HEK293 (cell line): Measurements from ENCODE around the gene HTR2C.
"Not testable (repeated sequence)": the region's sequence is repeated elsewhere in the genome, so short reads cannot be mapped to it uniquely, and the experiment has no call there.

Experiments used
- CTCF ChIA-PET: fragments of 350-600 bp; formaldehyde crosslinking; extraction: SDS; loops from one replicate; lab custom pipeline; 2021; ENCODE audit warnings: antibody characterized with exemption; lab: Yijun Ruan, JAX
- POLR2A ChIA-PET: fragments of 300-600 bp; formaldehyde crosslinking; extraction: SDS; loops from one replicate; lab custom pipeline; 2020; ENCODE audit warnings: antibody characterized with exemption, inconsistent platforms; lab: Yijun Ruan, JAX
- H3K27ac ChIP-seq: fragments of 200-500 bp; sonication (Bioruptor generic); 2 replicates; pipeline ENCODE4 v1.5.1; 2014; ENCODE audit warnings: low read depth, low read length, control low read depth, inconsistent platforms; ENCODE audit errors: extremely low read depth
- H3K36me3 ChIP-seq, 2 experiments: fragments of 200-500 bp in 1 of 2; sonication (Bioruptor generic) in 1 of 2; 1 replicate in 1 of 2; 2 replicates in 1 of 2; pipeline ENCODE4 v1.5.1; 2014 to 2017; ENCODE audit warnings: inconsistent platforms in 2 of 2, low read length in 2 of 2; ENCODE audit not compliant: control insufficient read depth in 2 of 2, insufficient read depth in 1 of 2
- H3K4me1 ChIP-seq: fragments of 200-500 bp; sonication (Bioruptor generic); 2 replicates; pipeline ENCODE4 v1.5.1; 2014; ENCODE audit warnings: mild to moderate bottlenecking, low read length, inconsistent platforms; ENCODE audit not compliant: control insufficient read depth, insufficient read depth
- H3K4me3 ChIP-seq: 2 replicates; pipeline ENCODE4 v1.5.1; 2011; ENCODE audit warnings: low read depth, mild to moderate bottlenecking, control low read depth, low read length, moderate library complexity
- H3K9me3 ChIP-seq: fragments of 200-500 bp; sonication (Bioruptor generic); 2 replicates; pipeline ENCODE4 v1.5.1; 2014; ENCODE audit warnings: low read depth, low read length, inconsistent platforms; ENCODE audit not compliant: control insufficient read depth, insufficient read depth
- BCL11A ChIP-seq: fragments of 450-650 bp; formaldehyde crosslinking; IDR thresholded peaks from 2 replicates; pipeline ENCODE4 v1.5.1; 2016; ENCODE audit warnings: low read depth, missing biosample characterization, missing genetic modification characterization
- PRDM1 ChIP-seq: fragments of 450-650 bp; formaldehyde crosslinking; IDR thresholded peaks from 2 replicates; pipeline ENCODE4; 2016; ENCODE audit warnings: missing biosample characterization, missing genetic modification characterization
- SP7 ChIP-seq: fragments of 450-650 bp; formaldehyde crosslinking; IDR thresholded peaks from 2 replicates; pipeline ENCODE4 v1.5.1; 2016; ENCODE audit warnings: missing biosample characterization, missing genetic modification characterization
- ZNF140 ChIP-seq: fragments of 450-650 bp; formaldehyde crosslinking; IDR thresholded peaks from 2 replicates; pipeline ENCODE4 v1.5.1; 2016; ENCODE audit warnings: missing biosample characterization, missing genetic modification characterization
- ZNF223 ChIP-seq: fragments of 450-650 bp; formaldehyde crosslinking; IDR thresholded peaks from 2 replicates; pipeline ENCODE4 v1.5.1; 2016; ENCODE audit warnings: missing biosample characterization, missing genetic modification characterization
- ZNF239 ChIP-seq: fragments of 450-650 bp; formaldehyde crosslinking; IDR thresholded peaks from 2 replicates; pipeline ENCODE4 v1.5.1; 2016; ENCODE audit warnings: missing biosample characterization, missing genetic modification characterization
- ZNF654 ChIP-seq: fragments of 450-650 bp; formaldehyde crosslinking; IDR thresholded peaks from 2 replicates; pipeline ENCODE4 v1.5.1; 2016; ENCODE audit warnings: low read depth, missing biosample characterization, missing genetic modification characterization
- ZNF837 ChIP-seq: fragments of 450-650 bp; formaldehyde crosslinking; IDR thresholded peaks from 2 replicates; pipeline ENCODE4 v1.5.1; 2016; ENCODE audit warnings: missing biosample characterization, missing genetic modification characterization
- TF ChIP-seq, protein P1 (sequence below): fragments of 450-650 bp; formaldehyde crosslinking; IDR thresholded peaks from 2 replicates; pipeline ENCODE4 v1.5.1; 2016; ENCODE audit warnings: missing biosample characterization, missing genetic modification characterization
- TF ChIP-seq, protein P2 (sequence below): fragments of 450-650 bp; formaldehyde crosslinking; IDR thresholded peaks from 2 replicates; pipeline ENCODE4; 2016; ENCODE audit warnings: missing biosample characterization, missing genetic modification characterization
- TF ChIP-seq, protein P3 (sequence below): fragments of 450-650 bp; formaldehyde crosslinking; IDR thresholded peaks from 2 replicates; pipeline ENCODE4 v1.5.1; 2016; ENCODE audit warnings: missing biosample characterization, missing genetic modification characterization
- TF ChIP-seq, protein P4 (sequence below): fragments of 450-650 bp; formaldehyde crosslinking; IDR thresholded peaks from 2 replicates; pipeline ENCODE4 v1.5.1; 2016; ENCODE audit warnings: missing biosample characterization, missing genetic modification characterization
- TF ChIP-seq, protein P5 (sequence below): fragments of 450-650 bp; formaldehyde crosslinking; IDR thresholded peaks from 2 replicates; pipeline ENCODE4 v1.5.1; 2016; ENCODE audit warnings: missing biosample characterization, missing genetic modification characterization

HTR2C gene

DNA sequence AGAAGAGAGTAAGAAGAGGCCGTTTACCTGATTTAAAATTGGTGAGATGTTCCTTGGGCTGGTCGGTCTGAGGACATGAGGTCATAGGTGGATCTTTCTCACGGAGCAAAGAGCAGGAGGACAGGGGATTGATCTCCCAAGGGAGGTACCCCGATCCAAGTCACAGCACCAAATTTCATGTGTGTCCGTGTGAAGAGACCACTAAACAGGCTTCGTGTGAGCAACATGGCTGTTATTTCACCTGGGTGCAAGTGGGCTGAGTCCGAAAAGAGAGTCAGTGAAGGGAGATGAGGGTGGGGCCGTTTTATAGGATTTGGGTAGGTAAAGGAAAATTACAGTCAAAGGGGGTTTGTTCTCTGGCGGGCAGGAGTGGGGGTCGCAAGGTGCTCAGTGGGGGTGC, 22.7 kb downstream of the HTR2C start:
- CTCF ChIA-PET, H3K4me1 ChIP-seq, H3K9me3 ChIP-seq, H3K27ac ChIP-seq, H3K4me3 ChIP-seq, POLR2A ChIA-PET, H3K36me3 ChIP-seq: not testable (repeated sequence)
- peak; percentile 65; the same call in 1 of the 2 replicates for TF ChIP-seq PRDM1 (tag by site-specific recombination)

DNA sequence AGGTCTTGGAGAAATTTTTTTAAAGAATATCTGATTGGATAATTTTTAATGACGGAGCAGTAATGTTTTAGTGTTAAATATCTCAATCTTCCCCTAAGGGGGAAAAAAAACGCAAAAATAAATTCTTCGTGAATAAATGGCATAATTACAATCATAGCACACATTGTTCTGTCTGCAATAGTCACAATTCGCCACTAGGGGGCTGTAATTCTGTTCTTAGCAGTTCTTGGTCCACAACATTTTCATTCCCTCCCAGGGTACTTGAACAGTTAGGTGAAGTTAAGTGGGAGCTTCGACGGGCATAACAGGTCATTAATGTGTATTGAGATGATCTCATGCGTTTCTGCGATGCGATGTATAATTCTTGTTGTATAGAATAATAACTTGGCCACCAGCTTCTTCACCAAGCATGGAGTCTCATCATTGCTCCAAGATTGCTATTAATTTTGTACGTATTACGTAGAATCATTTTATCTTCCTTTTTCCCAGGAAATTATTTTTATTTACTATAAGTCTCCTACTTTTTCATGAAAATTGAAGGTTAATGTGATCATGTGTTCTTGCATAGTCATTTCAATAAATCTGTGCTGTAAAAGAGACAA, 27.2 kb downstream of the HTR2C start:
- Histone ChIP-seq H3K36me3 (no peaks in the 10 kb centered on the region), H3K4me3 (no peak overlapping the region), H3K9me3 (no peaks in the 10 kb centered on the region), H3K27ac (no peak overlapping the region), H3K4me1 (no peaks in the 10 kb centered on the region)
- TF ChIP-seq ZNF239: no peak
- TF ChIP-seq SP7 (tag by site-specific recombination): no peak
- TF ChIP-seq ZNF837 (tag by site-specific recombination): no peak
- TF ChIP-seq, protein P1, sequence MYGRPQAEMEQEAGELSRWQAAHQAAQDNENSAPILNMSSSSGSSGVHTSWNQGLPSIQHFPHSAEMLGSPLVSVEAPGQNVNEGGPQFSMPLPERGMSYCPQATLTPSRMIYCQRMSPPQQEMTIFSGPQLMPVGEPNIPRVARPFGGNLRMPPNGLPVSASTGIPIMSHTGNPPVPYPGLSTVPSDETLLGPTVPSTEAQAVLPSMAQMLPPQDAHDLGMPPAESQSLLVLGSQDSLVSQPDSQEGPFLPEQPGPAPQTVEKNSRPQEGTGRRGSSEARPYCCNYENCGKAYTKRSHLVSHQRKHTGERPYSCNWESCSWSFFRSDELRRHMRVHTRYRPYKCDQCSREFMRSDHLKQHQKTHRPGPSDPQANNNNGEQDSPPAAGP (tag by site-specific recombination): no peak
- TF ChIP-seq, protein P2, sequence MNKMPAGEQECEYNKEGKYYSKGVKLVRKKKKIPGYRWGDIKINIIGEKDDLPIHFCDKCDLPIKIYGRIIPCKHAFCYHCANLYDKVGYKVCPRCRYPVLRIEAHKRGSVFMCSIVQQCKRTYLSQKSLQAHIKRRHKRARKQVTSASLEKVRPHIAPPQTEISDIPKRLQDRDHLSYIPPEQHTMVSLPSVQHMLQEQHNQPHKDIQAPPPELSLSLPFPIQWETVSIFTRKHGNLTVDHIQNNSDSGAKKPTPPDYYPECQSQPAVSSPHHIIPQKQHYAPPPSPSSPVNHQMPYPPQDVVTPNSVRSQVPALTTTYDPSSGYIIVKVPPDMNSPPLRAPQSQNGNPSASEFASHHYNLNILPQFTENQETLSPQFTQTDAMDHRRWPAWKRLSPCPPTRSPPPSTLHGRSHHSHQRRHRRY (tag by site-specific recombination): no peak
- peak; percentile 66 for TF ChIP-seq ZNF654 (tag by site-specific recombination)
- TF ChIP-seq ZNF140: no peak
- TF ChIP-seq ZNF223: no peak
- TF ChIP-seq, protein P3, sequence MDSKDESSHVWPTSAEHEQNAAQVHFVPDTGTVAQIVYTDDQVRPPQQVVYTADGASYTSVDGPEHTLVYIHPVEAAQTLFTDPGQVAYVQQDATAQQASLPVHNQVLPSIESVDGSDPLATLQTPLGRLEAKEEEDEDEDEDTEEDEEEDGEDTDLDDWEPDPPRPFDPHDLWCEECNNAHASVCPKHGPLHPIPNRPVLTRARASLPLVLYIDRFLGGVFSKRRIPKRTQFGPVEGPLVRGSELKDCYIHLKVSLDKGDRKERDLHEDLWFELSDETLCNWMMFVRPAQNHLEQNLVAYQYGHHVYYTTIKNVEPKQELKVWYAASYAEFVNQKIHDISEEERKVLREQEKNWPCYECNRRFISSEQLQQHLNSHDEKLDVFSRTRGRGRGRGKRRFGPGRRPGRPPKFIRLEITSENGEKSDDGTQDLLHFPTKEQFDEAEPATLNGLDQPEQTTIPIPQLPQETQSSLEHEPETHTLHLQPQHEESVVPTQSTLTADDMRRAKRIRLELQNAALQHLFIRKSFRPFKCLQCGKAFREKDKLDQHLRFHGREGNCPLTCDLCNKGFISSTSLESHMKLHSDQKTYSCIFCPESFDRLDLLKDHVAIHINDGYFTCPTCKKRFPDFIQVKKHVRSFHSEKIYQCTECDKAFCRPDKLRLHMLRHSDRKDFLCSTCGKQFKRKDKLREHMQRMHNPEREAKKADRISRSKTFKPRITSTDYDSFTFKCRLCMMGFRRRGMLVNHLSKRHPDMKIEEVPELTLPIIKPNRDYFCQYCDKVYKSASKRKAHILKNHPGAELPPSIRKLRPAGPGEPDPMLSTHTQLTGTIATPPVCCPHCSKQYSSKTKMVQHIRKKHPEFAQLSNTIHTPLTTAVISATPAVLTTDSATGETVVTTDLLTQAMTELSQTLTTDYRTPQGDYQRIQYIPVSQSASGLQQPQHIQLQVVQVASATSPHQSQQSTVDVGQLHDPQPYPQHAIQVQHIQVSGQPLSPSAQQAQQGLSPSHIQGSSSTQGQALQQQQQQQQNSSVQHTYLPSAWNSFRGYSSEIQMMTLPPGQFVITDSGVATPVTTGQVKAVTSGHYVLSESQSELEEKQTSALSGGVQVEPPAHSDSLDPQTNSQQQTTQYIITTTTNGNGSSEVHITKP: no peak
- no peak for TF ChIP-seq BCL11A (tag by site-specific recombination)
- TF ChIP-seq, protein P4, sequence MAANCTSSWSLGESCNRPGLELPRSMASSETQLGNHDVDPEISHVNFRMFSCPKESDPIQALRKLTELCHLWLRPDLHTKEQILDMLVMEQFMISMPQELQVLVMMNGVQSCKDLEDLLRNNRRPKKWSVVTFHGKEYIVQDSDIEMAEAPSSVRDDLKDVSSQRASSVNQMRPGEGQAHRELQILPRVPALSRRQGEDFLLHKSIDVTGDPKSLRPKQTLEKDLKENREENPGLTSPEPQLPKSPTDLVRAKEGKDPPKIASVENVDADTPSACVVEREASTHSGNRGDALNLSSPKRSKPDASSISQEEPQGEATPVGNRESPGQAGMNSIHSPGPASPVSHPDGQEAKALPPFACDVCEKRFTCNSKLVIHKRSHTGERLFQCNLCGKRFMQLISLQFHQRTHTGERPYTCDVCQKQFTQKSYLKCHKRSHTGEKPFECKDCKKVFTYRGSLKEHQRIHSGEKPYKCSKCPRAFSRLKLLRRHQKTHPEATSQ (tag by site-specific recombination): no peak
- TF ChIP-seq, protein P5, sequence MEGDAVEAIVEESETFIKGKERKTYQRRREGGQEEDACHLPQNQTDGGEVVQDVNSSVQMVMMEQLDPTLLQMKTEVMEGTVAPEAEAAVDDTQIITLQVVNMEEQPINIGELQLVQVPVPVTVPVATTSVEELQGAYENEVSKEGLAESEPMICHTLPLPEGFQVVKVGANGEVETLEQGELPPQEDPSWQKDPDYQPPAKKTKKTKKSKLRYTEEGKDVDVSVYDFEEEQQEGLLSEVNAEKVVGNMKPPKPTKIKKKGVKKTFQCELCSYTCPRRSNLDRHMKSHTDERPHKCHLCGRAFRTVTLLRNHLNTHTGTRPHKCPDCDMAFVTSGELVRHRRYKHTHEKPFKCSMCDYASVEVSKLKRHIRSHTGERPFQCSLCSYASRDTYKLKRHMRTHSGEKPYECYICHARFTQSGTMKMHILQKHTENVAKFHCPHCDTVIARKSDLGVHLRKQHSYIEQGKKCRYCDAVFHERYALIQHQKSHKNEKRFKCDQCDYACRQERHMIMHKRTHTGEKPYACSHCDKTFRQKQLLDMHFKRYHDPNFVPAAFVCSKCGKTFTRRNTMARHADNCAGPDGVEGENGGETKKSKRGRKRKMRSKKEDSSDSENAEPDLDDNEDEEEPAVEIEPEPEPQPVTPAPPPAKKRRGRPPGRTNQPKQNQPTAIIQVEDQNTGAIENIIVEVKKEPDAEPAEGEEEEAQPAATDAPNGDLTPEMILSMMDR (tag by site-specific recombination): peak; percentile 26; the same call in 1 of the 2 replicates
- ChIA-PET POLR2A (no interaction called here), CTCF (interaction anchor here (0.6 to 1.7 kb wide), 15 partner anchors 10 to 536 kb away, joined by 3 to 11 read pairs (median 4); no protein-coding TSS in a partner anchor)
